ENCODE data around the gene BAIAP2L1. TPM values are rescaled to one million over a fixed set of nuclear protein-coding genes. Genes with fewer than 3 reads are reported as not detected.

Gene BAIAP2L1
- total and polyA plus RNA-seq, 9 of the 15 experiments (the other 6 are each of a cell fraction or from before 2014, with no cell fraction given): 4.2 to 29.8 (median 15.5) TPM

- TF ChIP-seq MYNN (IDR thresholded peaks at IDR 0.05) (no peak), MYNN (CRISPR knock-in tag; IDR thresholded peaks at IDR 0.05) (no peak), SOX6 (IDR thresholded peaks at IDR 0.05) (0 out of 2 replicates have a peak, but pooled peaks have one; percentile 31), LEF1 (IDR thresholded peaks at IDR 0.05) (no peak), NCOA1 (IDR thresholded peaks at IDR 0.05; ENCODE audit: low read depth) (no peak), ZNF518B (CRISPR knock-in tag; IDR thresholded peaks at IDR 0.05) (no peak), CBX5 (IDR thresholded peaks at IDR 0.05; ENCODE audit: borderline replicate concordance, low read depth) (no peak), ZNF407 (IDR thresholded peaks at IDR 0.05; ENCODE audit: low read depth) (no peak), CBX1 (IDR thresholded peaks at IDR 0.05; ENCODE audit: low read depth) (peak; percentile 69; the same call in 1 of the 2 replicates), RBFOX2 (IDR thresholded peaks at IDR 0.05; ENCODE audit: low read depth, low read length) (peak; percentile 86), ZNF23 (CRISPR knock-in tag; IDR thresholded peaks at IDR 0.05) (no peak), E2F6 (IDR thresholded peaks at IDR 0.05; ENCODE audit: borderline replicate concordance in 1 of 2, extremely low read depth in 1 of 2, insufficient read depth in 1 of 2, insufficient read length in 1 of 2, low read depth in 1 of 2, low read length in 1 of 2, poor library complexity in 1 of 2, severe bottlenecking in 1 of 2) (peak; percentile 90 to 99), E2F3 (CRISPR knock-in tag; IDR thresholded peaks at IDR 0.05) (peak; percentile 85), IRF9 (tag; IDR thresholded peaks at IDR 0.05) (no peak)
Observed at GRCh38 chr7:98400542-98401340, at the start of gene BAIAP2L1 (continued).
